Stimulated activated CD4-positive, alpha-beta T cell treated with anti-CD3 and anti-CD28 coated beads, Interleukin-4, amount 100 ng/mL, for 24 hours (primary cell): Measurements from ENCODE around the gene NCEH1.
A peak's percentile ranks its signal among the peaks of the same experiment; 100 is the strongest.
"Not testable (repeated sequence)": the region's sequence is repeated elsewhere in the genome, so short reads cannot be mapped to it uniquely, and the experiment has no call there.

Source experiments
- DNase-seq: peaks from one replicate; pipeline ENCODE4 v3.0.0-alpha.2; 2020

Gene NCEH1

GRCh38 chr3:172607305-172608121 is 103.4 kb downstream of the NCEH1 start:
- DNase-seq = no peak

GRCh38 chr3:172606021-172606420 is 104.8 kb downstream of the NCEH1 start:
- DNase-seq = no peak

GRCh38 chr3:172604895-172605646 is 105.8 kb downstream of the NCEH1 start:
- no peak for DNase-seq

- no peak for DNase-seq
These were observed 109.6 kb downstream of the NCEH1 start for GRCh38 chr3:172601066-172601832.

- DNase-seq = no peak
These were observed 110.2 kb downstream of the NCEH1 start for GRCh38 chr3:172600644-172601065.

- DNase-seq = no peak
These were observed 112.0 kb downstream of the NCEH1 start for GRCh38 chr3:172598904-172599303.

GRCh38 chr3:172596394-172596706 is 114.5 kb downstream of the NCEH1 start:
- DNase-seq = no peak

GRCh38 chr3:172595664-172596393 is 115.0 kb downstream of the NCEH1 start:
- DNase-seq = peak; percentile 53

GRCh38 chr3:172594900-172595663 is 115.8 kb downstream of the NCEH1 start:
- DNase-seq = not testable (repeated sequence)

- peak; percentile 17 for DNase-seq
These were observed 117.8 kb downstream of the NCEH1 start for GRCh38 chr3:172592898-172593669.

- DNase-seq = peak; percentile 90
These were observed 118.7 kb downstream of the NCEH1 start for GRCh38 chr3:172591876-172592771.

GRCh38 chr3:172591125-172591605 is 119.7 kb downstream of the NCEH1 start:
- DNase-seq = no peak

GRCh38 chr3:172586436-172586835 is 124.4 kb downstream of the NCEH1 start:
- DNase-seq = no peak

- no peak for DNase-seq
These were observed 124.9 kb downstream of the NCEH1 start for GRCh38 chr3:172585954-172586353.

- DNase-seq = no peak
These were observed 128.2 kb downstream of the NCEH1 start for GRCh38 chr3:172582712-172583111.

- DNase-seq = no peak
These were observed 129.1 kb downstream of the NCEH1 start for GRCh38 chr3:172581757-172582166.

- no peak for DNase-seq
These were observed 130.0 kb downstream of the NCEH1 start for GRCh38 chr3:172580680-172581401.
